GM12801 (cell line): ENCODE results near the gene RPUSD2.

Source experiments
- TF ChIP-seq, protein P1 (sequence below): IDR thresholded peaks from one replicate; pipeline ENCODE4 v1.5.1; 2011; ENCODE audit warnings: control low read depth; ENCODE audit not compliant: insufficient read length; ENCODE audit errors: extremely low read depth

RPUSD2 gene

DNA sequence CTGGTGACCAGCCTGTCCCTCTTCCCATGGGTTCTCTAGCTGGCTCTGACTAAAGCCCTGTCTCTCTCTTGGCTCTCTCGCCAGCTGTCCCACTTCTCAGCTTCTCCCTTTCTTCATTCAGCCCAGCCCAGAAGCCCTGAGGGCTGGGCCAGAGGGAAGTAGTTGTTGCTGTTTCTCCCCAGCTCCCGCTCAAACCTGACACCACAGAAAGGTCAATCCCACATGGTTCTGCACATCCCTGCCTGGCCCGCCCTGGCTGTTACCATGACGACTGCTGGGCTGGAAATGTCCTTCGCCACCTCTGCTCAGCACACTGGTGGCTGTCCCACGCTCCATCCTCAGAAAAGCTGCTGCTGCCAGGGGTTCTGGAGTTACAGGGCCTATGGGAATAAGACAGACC lies 30.1 kb upstream of the RPUSD2 start:
- TF ChIP-seq, protein P1, sequence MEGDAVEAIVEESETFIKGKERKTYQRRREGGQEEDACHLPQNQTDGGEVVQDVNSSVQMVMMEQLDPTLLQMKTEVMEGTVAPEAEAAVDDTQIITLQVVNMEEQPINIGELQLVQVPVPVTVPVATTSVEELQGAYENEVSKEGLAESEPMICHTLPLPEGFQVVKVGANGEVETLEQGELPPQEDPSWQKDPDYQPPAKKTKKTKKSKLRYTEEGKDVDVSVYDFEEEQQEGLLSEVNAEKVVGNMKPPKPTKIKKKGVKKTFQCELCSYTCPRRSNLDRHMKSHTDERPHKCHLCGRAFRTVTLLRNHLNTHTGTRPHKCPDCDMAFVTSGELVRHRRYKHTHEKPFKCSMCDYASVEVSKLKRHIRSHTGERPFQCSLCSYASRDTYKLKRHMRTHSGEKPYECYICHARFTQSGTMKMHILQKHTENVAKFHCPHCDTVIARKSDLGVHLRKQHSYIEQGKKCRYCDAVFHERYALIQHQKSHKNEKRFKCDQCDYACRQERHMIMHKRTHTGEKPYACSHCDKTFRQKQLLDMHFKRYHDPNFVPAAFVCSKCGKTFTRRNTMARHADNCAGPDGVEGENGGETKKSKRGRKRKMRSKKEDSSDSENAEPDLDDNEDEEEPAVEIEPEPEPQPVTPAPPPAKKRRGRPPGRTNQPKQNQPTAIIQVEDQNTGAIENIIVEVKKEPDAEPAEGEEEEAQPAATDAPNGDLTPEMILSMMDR: no peak

DNA sequence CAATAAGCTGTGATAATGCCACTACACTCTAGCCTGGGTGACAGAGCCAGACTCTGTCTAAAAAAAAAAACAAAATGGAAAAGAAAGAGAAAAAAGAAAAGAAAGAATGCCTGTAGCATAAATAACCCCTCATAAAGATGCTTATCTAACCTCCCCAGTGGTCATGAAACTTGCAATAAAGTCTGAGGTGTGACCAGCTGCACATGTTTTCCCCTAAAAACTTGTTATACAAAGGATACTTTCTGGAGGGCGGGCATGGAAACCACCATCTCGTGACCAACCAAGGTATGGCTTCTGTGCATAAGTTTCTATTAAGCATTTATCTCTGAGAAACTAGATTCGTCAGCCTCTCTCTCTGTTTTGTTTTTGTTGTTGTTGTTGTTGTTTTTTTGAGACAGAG lies 26.0 kb upstream of the RPUSD2 start:
- TF ChIP-seq, protein P1: no peak

DNA sequence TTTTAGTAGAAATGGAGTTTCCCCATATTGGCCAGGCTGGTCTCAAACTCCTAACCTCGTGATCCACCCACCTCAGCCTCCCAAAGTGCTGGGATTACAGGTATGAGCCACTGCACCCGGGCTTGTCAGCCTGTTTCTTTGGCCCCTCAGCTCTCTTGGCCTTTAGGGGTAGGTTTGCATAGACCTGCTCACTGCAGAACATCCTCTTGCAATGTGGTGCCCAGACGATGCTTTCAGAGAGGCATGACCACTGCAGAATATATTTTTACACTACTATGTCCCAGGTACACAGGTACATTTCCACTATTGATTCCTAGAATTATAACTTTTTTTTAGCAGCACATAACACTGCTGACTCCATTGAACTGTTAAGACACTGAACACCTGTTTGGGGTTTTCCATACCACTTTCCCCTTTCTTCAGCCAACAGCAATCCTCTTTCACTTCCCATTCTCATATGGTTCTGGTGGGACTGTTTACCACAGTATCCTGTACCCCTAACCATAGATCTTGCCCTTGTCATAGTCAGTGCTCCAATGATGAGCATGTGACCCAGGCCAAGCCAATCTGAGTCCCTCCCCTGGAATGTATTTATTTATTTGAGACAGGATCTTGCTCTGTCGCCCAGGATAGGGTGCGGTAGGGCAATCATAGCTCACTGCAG lies 25.3 kb upstream of the RPUSD2 start:
- TF ChIP-seq, protein P1: no peak

DNA sequence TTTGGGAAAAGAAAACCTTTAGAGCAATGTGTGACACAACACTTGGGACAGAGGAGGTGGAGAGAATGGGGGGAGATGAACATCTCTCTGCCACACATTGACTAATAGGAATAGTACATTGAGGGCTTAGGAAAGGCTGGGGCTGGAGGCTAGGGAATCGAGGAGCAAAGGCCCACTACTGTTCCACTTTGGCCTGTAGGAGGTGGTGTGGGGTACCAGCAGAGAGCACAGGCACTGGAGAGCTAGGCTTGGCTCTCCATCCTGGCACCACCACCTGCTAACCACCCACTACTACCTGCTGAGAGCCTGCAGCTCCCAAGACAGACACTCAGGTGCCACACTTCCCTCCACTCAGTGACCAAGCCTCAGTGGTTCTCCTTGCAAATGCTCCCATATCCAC lies 23.6 kb upstream of the RPUSD2 start:
- TF ChIP-seq, protein P1: no peak

DNA sequence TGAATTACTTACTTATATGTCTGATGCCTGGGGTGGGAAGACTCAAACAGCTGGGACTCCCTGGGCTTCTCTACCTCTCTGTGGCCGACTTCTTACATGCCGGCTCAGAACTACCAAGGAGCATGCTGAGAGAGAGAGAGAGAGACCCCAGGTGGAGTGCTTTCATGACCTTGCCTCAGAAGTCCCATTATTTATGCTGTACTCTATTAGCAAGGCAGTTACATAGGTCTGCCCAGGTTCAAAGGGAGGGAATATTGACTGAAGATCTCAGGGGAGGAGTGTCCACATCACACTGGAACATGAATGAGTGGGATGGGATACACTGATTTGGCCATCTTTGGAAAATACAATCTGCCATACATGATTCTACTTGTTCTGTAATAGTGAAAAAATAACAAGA lies 20.5 kb upstream of the RPUSD2 start:
- TF ChIP-seq, protein P1: no peak

- TF ChIP-seq, protein P1: no peak
These were observed 19.2 kb upstream of the RPUSD2 start for GRCh38 chr15:40549894-40550293.

DNA sequence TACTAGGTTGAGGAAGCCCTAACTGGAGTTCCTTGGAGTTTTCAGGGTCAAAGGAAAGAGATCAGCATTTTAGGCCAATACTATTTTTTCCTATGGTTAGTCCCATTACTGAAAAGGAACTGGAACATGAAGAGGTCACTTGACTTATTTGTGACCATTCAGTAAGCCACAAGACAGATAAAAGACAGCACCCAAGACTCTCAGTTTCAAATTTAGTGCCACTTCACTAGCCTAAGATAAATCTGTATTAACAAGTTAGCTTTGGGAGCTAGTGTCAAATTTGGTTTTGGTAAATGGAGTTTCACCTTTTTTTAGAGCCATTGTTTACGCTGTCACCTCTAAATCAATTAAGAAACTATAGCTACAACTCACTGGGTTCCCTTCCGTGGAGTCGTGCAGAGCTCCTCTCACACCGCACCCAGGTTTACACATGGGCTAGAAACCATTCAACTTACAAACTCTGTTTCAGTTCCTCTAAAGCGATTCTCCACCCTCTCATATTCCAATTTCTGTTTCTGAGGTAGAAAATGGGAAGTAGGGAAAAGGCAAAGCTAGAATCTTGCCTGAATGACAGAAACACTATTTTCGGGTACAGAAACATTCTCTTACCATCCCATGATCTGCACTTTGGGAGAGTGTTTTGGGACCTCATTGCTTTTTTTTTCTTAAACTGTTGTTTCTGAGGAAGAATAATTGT lies 18.6 kb upstream of the RPUSD2 start:
- TF ChIP-seq, protein P1: no peak
